Esophagus muscularis mucosa (tissue), 4 donors: ENCODE measurements around the gene AFF3. TPM values are rescaled to one million over a fixed set of nuclear protein-coding genes. Genes with fewer than 3 reads are reported as not detected.

Experiments
- DNase-seq: peaks from one replicate; pipeline ENCODE4 v3.0.0-alpha.2; 2017; ENCODE audit errors: extremely low spot score
- H3K27ac ChIP-seq, 4 donors: fragments of 200-600 bp; sonication (generic); replicated peaks in 1 of 4; 1 replicate in 3 of 4; 2 replicates in 1 of 4; pipeline ENCODE4 v1.5.1; 2016 to 2019; ENCODE audit warnings: mild to moderate bottlenecking in 1 of 4
- H3K27me3 ChIP-seq, 4 donors: fragments of 200-600 bp; sonication (generic); one replicate each; pipeline versions ENCODE4 v1.5.1 to v1.6.0; 2016 to 2019
- H3K36me3 ChIP-seq, 4 donors: fragments of 200-600 bp; sonication (generic); one replicate each; pipeline ENCODE4 v1.5.1; 2016 to 2019
- H3K4me1 ChIP-seq, 4 donors: fragments of 200-600 bp; sonication (generic); one replicate each; pipeline ENCODE4 v1.5.1; 2016 to 2019
- H3K4me3 ChIP-seq, 4 donors: fragments of 200-600 bp; sonication (generic); 1 replicate in 2 of 4; 2 replicates in 2 of 4; pipeline ENCODE4 v1.5.1; 2016 to 2019; ENCODE audit warnings: mild to moderate bottlenecking in 4 of 4, moderate library complexity in 1 of 4
- H3K9me3 ChIP-seq, 4 donors: fragments of 200-600 bp; sonication (generic); 1 replicate in 3 of 4; 2 replicates in 1 of 4; pipeline ENCODE4 v1.5.1; 2016 to 2019
- EP300 ChIP-seq: sonication (generic); formaldehyde crosslinking; IDR thresholded peaks from one replicate; pipeline ENCODE4 v1.6.1; 2017; ENCODE audit warnings: antibody characterized with exemption
- POLR2A ChIP-seq: fragments of 450-650 bp; IDR thresholded peaks from one replicate; pipeline ENCODE4 v1.6.1; 2017; ENCODE audit warnings: antibody characterized with exemption, moderate library complexity, mild to moderate bottlenecking, low read depth
- POLR2AphosphoS5 ChIP-seq, 2 donors: sonication (generic); formaldehyde crosslinking; IDR thresholded peaks; one replicate each; pipeline ENCODE4 v1.6.1; 2017; ENCODE audit warnings: antibody characterized with exemption in 2 of 2
- WGBS: methylation state at CpG from one replicate; pipeline ENCODE4 v1.1.5; 2018; 5-methylcytosine and 5-hydroxymethylcytosine counted together
- intact Hi-C: fragments of 100-400 bp; cut with DNase I; formaldehyde crosslinking; loops from one replicate; pipeline ENCODE4 v1.15.1; 2023
- total RNA-seq, 4 donors: library from RNA; depleted of rRNA; stranded (reverse); fragments of >200 nt; gene quantifications; one replicate each; pipeline versions ENCODE4 v1.1.0 to v1.2.1, GENCODE V29; 2016
- TF ChIP-seq, protein P1 (sequence below), 3 experiments: fragments of 200-600 bp in 2 of 3; fragments of 450-650 bp in 1 of 3; sonication (generic) in 2 of 3; IDR thresholded peaks; one replicate each; pipeline ENCODE4 v1.5.1; 2017 to 2019; ENCODE audit warnings: antibody characterized with exemption in 3 of 3, mild to moderate bottlenecking in 2 of 3, moderate library complexity in 1 of 3

Gene AFF3
- total RNA-seq, 4 donors from 2014 or later: 36.4 to 99.5 (median 56.9) TPM

DNA sequence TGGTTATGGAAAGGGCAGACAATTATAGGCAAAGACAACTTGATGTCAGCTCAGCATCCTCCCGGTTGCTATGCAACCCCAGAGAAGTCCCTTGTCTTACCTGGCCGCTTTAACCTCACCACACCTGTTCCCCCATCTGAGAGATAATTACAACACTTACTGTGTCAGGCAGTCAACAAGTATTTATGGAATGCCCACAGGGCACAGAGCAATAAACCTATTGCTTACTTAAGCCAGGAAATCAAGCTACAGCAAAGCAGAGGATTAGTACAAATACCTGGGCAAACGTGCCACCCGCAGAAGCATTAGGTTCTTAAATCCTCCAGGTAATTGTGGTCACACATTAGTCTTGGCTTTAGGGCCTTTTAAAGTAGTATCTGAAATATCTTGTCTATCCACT is 332.2 kb downstream of the AFF3 start:
- intact Hi-C loops: no loop called here
- H3K9me3 ChIP-seq: no peaks in the 10 kb centered on the region
- 90% methylated on average over 4 of the region's 4 CpGs for WGBS
- DNase-seq: no peak
- H3K36me3 ChIP-seq: no peaks in the 10 kb centered on the region
- no peak overlapping the region for H3K27ac ChIP-seq
- H3K4me3 ChIP-seq: no peak overlapping the region
- TF ChIP-seq, protein P1, sequence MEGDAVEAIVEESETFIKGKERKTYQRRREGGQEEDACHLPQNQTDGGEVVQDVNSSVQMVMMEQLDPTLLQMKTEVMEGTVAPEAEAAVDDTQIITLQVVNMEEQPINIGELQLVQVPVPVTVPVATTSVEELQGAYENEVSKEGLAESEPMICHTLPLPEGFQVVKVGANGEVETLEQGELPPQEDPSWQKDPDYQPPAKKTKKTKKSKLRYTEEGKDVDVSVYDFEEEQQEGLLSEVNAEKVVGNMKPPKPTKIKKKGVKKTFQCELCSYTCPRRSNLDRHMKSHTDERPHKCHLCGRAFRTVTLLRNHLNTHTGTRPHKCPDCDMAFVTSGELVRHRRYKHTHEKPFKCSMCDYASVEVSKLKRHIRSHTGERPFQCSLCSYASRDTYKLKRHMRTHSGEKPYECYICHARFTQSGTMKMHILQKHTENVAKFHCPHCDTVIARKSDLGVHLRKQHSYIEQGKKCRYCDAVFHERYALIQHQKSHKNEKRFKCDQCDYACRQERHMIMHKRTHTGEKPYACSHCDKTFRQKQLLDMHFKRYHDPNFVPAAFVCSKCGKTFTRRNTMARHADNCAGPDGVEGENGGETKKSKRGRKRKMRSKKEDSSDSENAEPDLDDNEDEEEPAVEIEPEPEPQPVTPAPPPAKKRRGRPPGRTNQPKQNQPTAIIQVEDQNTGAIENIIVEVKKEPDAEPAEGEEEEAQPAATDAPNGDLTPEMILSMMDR (IDR thresholded peaks at IDR 0.05): no peak
- no peak for TF ChIP-seq POLR2A
- no peaks in the 10 kb centered on the region for H3K27me3 ChIP-seq
- no peaks in the 10 kb centered on the region for H3K4me1 ChIP-seq

DNA sequence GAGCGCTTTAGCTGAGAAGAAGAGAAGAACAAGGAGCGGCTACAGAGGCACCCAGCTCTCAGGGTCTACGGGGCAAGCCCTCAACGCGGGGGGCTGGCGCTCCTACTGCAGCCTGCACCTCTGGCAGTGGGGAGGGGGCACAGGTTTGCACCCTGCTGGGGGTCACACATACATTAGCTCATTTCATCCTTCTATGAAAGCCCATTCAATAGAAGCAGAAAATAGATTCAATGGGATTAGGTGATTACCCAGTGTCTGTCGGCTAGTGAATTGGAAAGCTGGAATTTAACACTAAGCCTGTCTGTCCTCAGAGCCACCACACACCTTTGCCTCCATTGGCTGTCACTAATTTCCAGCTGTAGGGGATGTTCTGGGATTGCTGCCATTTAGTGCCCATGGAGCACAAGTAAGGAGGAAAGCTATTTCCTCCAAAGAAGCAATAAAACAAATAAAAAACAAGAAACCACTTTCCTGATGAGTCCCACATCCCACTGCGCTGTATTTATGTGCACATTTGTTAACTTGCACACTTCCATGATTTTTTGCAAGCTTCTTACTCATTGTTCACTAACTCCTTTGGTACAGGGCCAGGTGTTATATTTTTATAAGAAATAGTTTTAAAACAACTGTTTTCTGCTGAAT is 333.0 kb downstream of the AFF3 start:
- Histone ChIP-seq H3K27ac (no peak overlapping the region), H3K4me3 (no peak overlapping the region), H3K4me1 (no peaks in the 10 kb centered on the region), H3K27me3 (no peaks in the 10 kb centered on the region), H3K9me3 (no peaks in the 10 kb centered on the region), H3K36me3 (no peaks in the 10 kb centered on the region)
- TF ChIP-seq POLR2AphosphoS5 (IDR thresholded peaks at IDR 0.05): no peak
- no peak for DNase-seq
- intact Hi-C loops: no loop called here
- 88% methylated on average over 8 of the region's 8 CpGs for WGBS

DNA sequence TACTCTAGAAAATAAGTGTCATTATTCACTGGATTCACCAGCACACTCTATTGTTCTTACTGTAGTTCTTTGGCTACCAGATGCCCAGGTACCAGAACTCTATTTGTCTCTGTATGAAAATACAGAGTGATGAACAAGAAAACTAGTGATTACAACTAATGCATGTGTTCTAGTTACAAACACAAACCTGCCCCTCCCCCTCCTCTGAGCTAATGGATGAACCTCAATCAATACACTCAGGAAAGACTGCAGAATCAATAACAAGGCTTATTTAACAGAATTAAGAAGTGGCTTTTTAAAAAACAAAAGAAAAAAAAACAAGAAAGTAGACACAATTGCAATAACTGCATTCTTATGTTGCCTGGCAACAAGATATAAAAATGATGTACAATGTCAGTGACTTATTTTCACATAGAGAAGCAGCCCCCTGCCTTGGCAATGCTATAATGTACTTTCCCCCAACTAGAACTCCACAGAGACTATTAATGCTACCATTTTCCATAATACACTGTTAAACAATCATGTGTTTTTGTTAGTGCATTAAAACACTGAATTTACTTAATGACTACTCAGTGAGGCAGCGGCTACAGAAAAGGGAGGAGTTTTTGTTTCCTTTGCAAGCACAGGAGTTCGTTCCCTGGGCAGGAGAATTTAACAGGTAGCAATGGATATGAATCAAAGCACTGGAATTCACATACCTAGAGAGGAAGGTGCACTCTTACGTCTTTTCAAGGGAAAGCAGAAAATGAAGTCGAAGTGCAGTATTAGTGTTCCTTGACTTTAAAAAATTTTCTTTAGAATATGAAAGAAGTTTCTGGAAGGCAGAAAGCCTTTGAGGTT is 333.8 kb downstream of the AFF3 start:
- H3K27me3 ChIP-seq: no peaks in the 10 kb centered on the region
- TF ChIP-seq POLR2A: no peak
- no peak for TF ChIP-seq POLR2AphosphoS5 (IDR thresholded peaks at IDR 0.05)
- TF ChIP-seq, protein P1 (IDR thresholded peaks at IDR 0.05): no peak
- no peak for TF ChIP-seq EP300
- intact Hi-C loops: no loop called here
- H3K4me1 ChIP-seq: no peaks in the 10 kb centered on the region
- no peak overlapping the region for H3K4me3 ChIP-seq
- no peaks in the 10 kb centered on the region for H3K9me3 ChIP-seq
- no peaks in the 10 kb centered on the region for H3K36me3 ChIP-seq
- no peak for DNase-seq
- H3K27ac ChIP-seq: no peak overlapping the region
- 90% methylated on average over 4 of the region's 4 CpGs for WGBS

DNA sequence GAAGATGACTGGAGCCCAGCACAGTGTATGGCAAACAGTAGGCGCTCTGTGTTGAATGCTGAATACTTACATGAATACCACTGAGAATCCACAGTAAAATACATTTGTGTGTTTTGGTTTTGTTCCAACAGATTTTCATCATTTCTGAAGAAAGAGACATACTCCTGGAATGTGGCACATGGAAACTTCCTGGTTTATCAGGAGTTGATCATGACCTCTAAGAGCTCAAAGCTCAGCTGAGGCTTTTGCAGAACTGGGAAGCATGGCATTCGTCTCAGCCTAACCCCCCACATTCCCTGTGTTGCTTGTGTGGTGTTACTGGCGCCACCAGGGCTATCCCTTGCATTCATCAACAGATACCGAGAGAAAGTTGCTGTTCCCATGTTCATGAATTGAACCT is 335.6 kb downstream of the AFF3 start:
- H3K4me1 ChIP-seq: no peaks in the 10 kb centered on the region
- DNase-seq: no peak
- no peak for TF ChIP-seq EP300
- no peak for TF ChIP-seq POLR2AphosphoS5 (IDR thresholded peaks at IDR 0.05)
- no peaks in the 10 kb centered on the region for H3K9me3 ChIP-seq
- H3K36me3 ChIP-seq: no peaks in the 10 kb centered on the region
- H3K4me3 ChIP-seq: no peak overlapping the region
- intact Hi-C loops: no loop called here
- H3K27ac ChIP-seq: no peak overlapping the region
- 93% methylated on average over 4 of the region's 4 CpGs for WGBS
- no peaks in the 10 kb centered on the region for H3K27me3 ChIP-seq

DNA sequence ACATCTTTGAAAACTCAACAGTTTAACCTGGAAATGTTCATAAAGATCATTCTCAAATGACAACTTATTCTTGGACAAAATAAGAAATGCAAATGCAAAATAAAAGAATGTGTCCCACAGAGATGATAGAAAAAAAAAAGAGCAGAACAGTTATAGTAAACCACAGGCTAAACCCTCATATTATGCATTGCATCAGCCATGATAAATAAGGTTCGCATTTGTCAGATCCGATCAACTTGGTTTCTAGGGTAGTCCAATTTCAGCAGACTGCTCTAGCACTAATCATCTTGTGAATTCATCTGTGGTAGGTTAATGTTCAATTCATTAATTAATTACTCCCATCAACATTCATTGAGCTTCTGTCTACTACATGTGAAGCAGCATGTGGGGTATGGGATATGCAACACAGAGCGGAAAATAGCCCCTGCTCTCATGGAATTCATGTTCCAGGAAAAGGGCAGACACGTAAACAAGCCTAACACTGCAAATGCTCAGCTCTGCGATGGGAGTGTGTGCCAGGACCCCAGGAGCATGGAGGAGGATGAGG is 336.4 kb downstream of the AFF3 start:
- Histone ChIP-seq H3K4me1 (no peaks in the 10 kb centered on the region), H3K27me3 (no peaks in the 10 kb centered on the region), H3K4me3 (no peak overlapping the region), H3K27ac (no peak overlapping the region), H3K9me3 (no peaks in the 10 kb centered on the region), H3K36me3 (no peaks in the 10 kb centered on the region)
- intact Hi-C loops: no loop called here
- DNase-seq: no peak
- WGBS: 96% methylated on average over 5 of the region's 5 CpGs
- TF ChIP-seq POLR2AphosphoS5 (IDR thresholded peaks at IDR 0.05): no peak
- no peak for TF ChIP-seq POLR2A
- TF ChIP-seq, protein P1 (IDR thresholded peaks at IDR 0.05): no peak
- no peak for TF ChIP-seq EP300
